CD4-positive, CD25-positive, alpha-beta regulatory T cell (primary cell): ENCODE results near the gene FEM1C. TPM values are rescaled to one million over a fixed set of nuclear protein-coding genes. Genes with fewer than 3 reads are reported as not detected.

ENCODE experiments used
- ATAC-seq, 2 donors: fragments of 150-1000 bp; cut with Tn5 transposase; one replicate each; pipeline ENCODE4 v1.10.0; 2021; ENCODE audit warnings: low read depth in 2 of 2, moderate number of reproducible peaks in 2 of 2, moderate library complexity in 1 of 2
- DNase-seq, 3 donors: peaks; one replicate each; pipeline versions ENCODE4 v3.0.0 to v3.0.0-alpha.2; 2012 to 2022; ENCODE audit warnings: mixed read lengths in 1 of 3
- H3K27ac ChIP-seq: one replicate; pipeline ENCODE4 v1.7.0; 2013; ENCODE audit warnings: mild to moderate bottlenecking, low read length; ENCODE audit not compliant: insufficient read depth, poor library complexity, severe bottlenecking
- H3K27me3 ChIP-seq: one replicate; pipeline ENCODE4 v1.7.0; 2013; ENCODE audit warnings: low read length; ENCODE audit not compliant: control insufficient read depth, insufficient read depth
- H3K36me3 ChIP-seq: one replicate; pipeline ENCODE4 v1.7.0; 2013; ENCODE audit warnings: mild to moderate bottlenecking, low read length, moderate library complexity; ENCODE audit not compliant: control insufficient read depth, insufficient read depth
- H3K4me1 ChIP-seq: 2 replicates; pipeline ENCODE4 v1.7.0; 2013; ENCODE audit warnings: mild to moderate bottlenecking, low read length; ENCODE audit not compliant: insufficient read depth, control insufficient read depth, poor library complexity, severe bottlenecking
- H3K4me3 ChIP-seq: one replicate; pipeline ENCODE4 v1.7.0; 2013; ENCODE audit warnings: low read depth, mild to moderate bottlenecking, low read length, moderate library complexity
- H3K9me3 ChIP-seq, 2 experiments: 1 replicate in 1 of 2; 2 replicates in 1 of 2; pipeline ENCODE4 v1.7.0; 2013; ENCODE audit warnings: low read length in 2 of 2, mild to moderate bottlenecking in 1 of 2, moderate library complexity in 1 of 2; ENCODE audit not compliant: control insufficient read depth in 2 of 2
- H3K27ac Mint-ChIP-seq, 3 donors: one replicate each; pipeline ENCODE4 v1.8.0; 2020 to 2022; ENCODE audit warnings: mild to moderate bottlenecking in 3 of 3, mixed read lengths in 3 of 3, moderate library complexity in 2 of 3
- H3K27me3 Mint-ChIP-seq: one replicate; pipeline ENCODE4 v1.8.0; 2022; ENCODE audit warnings: mild to moderate bottlenecking, mixed read lengths
- H3K36me3 Mint-ChIP-seq: one replicate; pipeline ENCODE4 v1.8.0; 2020; ENCODE audit warnings: mixed read lengths
- H3K4me1 Mint-ChIP-seq, 4 donors: one replicate each; pipeline ENCODE4 v1.8.0; 2020 to 2022; ENCODE audit warnings: mixed read lengths in 4 of 4, mild to moderate bottlenecking in 1 of 4
- H3K4me3 Mint-ChIP-seq, 4 donors: one replicate each; pipeline ENCODE4 v1.8.0; 2020 to 2022; ENCODE audit warnings: mild to moderate bottlenecking in 4 of 4, mixed read lengths in 4 of 4, moderate library complexity in 3 of 4
- H3K9me3 Mint-ChIP-seq, 7 donors: one replicate each; pipeline ENCODE4 v1.8.0; 2020 to 2022; ENCODE audit warnings: mixed read lengths in 7 of 7, mild to moderate bottlenecking in 3 of 7, moderate library complexity in 2 of 7
- polyA plus RNA-seq, 4 donors: library from polyadenylated mRNA; unstranded; fragments of 300-500 nt; fragmentation: Illumina TruSeq; gene quantifications; one replicate each; pipeline ENCODE4 v1.2.3, GENCODE V29; 2021
- total RNA-seq: library from RNA; stranded (reverse); gene quantifications from one replicate; pipeline ENCODE4 v1.2.3, GENCODE V29; 2022

FEM1C gene
- total and polyA plus RNA-seq, 5 donors from 2014 or later, result 0.65 to 40.1 (median 3.5) TPM

- H3K4me1 Mint-ChIP-seq, result no peaks in the 10 kb centered on the region
- H3K36me3 Mint-ChIP-seq, result no peaks in the 10 kb centered on the region
- Histone ChIP-seq H3K4me3 (no peak overlapping the region), H3K4me1 (no peaks in the 10 kb centered on the region), H3K9me3 (no peaks in the 10 kb centered on the region), H3K36me3 (no peaks in the 10 kb centered on the region), H3K27ac (no peak overlapping the region), H3K27me3 (no peaks in the 10 kb centered on the region)
- DNase-seq (no peak), ATAC-seq (no peak)
- H3K4me3 Mint-ChIP-seq, result no peak overlapping the region
- H3K27me3 Mint-ChIP-seq, result no peaks in the 10 kb centered on the region
- H3K27ac Mint-ChIP-seq, result no peak overlapping the region
- H3K9me3 Mint-ChIP-seq, result no peaks in the 10 kb centered on the region
Observed at GRCh38 chr5:115580941-115581340, 36.4 kb upstream of the FEM1C start.

GRCh38 chr5:115579747-115580173 is 35.2 kb upstream of the FEM1C start:
- Histone ChIP-seq H3K4me1 (no peaks in the 10 kb centered on the region), H3K27me3 (no peaks in the 10 kb centered on the region), H3K9me3 (no peaks in the 10 kb centered on the region), H3K36me3 (no peaks in the 10 kb centered on the region), H3K27ac (no peak overlapping the region), H3K4me3 (no peak overlapping the region)
- DNase-seq (no peak), ATAC-seq (peak in 1 of 2 donors; percentile 34)
- no peak overlapping the region for H3K4me3 Mint-ChIP-seq
- no peaks in the 10 kb centered on the region for H3K27me3 Mint-ChIP-seq
- H3K9me3 Mint-ChIP-seq, result no peaks in the 10 kb centered on the region
- H3K27ac Mint-ChIP-seq, result no peak overlapping the region
- no peaks in the 10 kb centered on the region for H3K4me1 Mint-ChIP-seq
- H3K36me3 Mint-ChIP-seq, result no peaks in the 10 kb centered on the region

GRCh38 chr5:115579216-115579615 is 34.6 kb upstream of the FEM1C start:
- DNase-seq, result no peak
- no peak for ATAC-seq
- H3K27ac Mint-ChIP-seq, result no peak overlapping the region
- H3K9me3 Mint-ChIP-seq, result no peaks in the 10 kb centered on the region
- Histone ChIP-seq H3K27me3 (peaks cover under 1% of the 10 kb centered on the region), H3K36me3 (no peaks in the 10 kb centered on the region), H3K4me1 (no peaks in the 10 kb centered on the region), H3K27ac (no peak overlapping the region), H3K9me3 (no peaks in the 10 kb centered on the region), H3K4me3 (no peak overlapping the region)
- H3K4me3 Mint-ChIP-seq, result no peak overlapping the region
- no peaks in the 10 kb centered on the region for H3K4me1 Mint-ChIP-seq
- H3K36me3 Mint-ChIP-seq, result no peaks in the 10 kb centered on the region
- peaks cover 2% of the 10 kb centered on the region for H3K27me3 Mint-ChIP-seq

- peaks cover 4% of the 10 kb centered on the region for H3K27me3 ChIP-seq
- no peak overlapping the region for H3K27ac Mint-ChIP-seq
- DNase-seq (no peak), ATAC-seq (no peak)
- H3K9me3 ChIP-seq, result no peaks in the 10 kb centered on the region
- no peak overlapping the region for H3K4me3 Mint-ChIP-seq
- no peaks in the 10 kb centered on the region for H3K4me1 Mint-ChIP-seq
- no peaks in the 10 kb centered on the region for H3K4me1 ChIP-seq
- no peaks in the 10 kb centered on the region for H3K36me3 Mint-ChIP-seq
- H3K4me3 ChIP-seq, result no peak overlapping the region
- no peaks in the 10 kb centered on the region for H3K36me3 ChIP-seq
- no peak overlapping the region for H3K27ac ChIP-seq
- no peaks in the 10 kb centered on the region for H3K9me3 Mint-ChIP-seq
- peaks cover 4% of the 10 kb centered on the region for H3K27me3 Mint-ChIP-seq
Observed at GRCh38 chr5:115578657-115579056, 34.1 kb upstream of the FEM1C start.

GRCh38 chr5:115577741-115578140 is 33.2 kb upstream of the FEM1C start:
- no peak for ATAC-seq

GRCh38 chr5:115577329-115577728 is 32.8 kb upstream of the FEM1C start:
- Mint-ChIP-seq H3K9me3 (no peaks in the 10 kb centered on the region), H3K4me3 (no peak overlapping the region), H3K27ac (no peak overlapping the region), H3K36me3 (no peaks in the 10 kb centered on the region), H3K27me3 (peaks cover 8% of the 10 kb centered on the region), H3K4me1 (no peaks in the 10 kb centered on the region)
- DNase-seq (no peak), ATAC-seq (no peak)
- Histone ChIP-seq H3K9me3 (no peaks in the 10 kb centered on the region), H3K27me3 (peaks cover 4% of the 10 kb centered on the region), H3K4me3 (no peak overlapping the region), H3K4me1 (no peaks in the 10 kb centered on the region), H3K27ac (no peak overlapping the region), H3K36me3 (no peaks in the 10 kb centered on the region)

More at GRCh38 chr5:115577741-115578140, 33.2 kb upstream of the FEM1C start:
- H3K4me3 ChIP-seq, result no peak overlapping the region
- DNase-seq, result no peak
- no peak overlapping the region for H3K4me3 Mint-ChIP-seq
- H3K36me3 Mint-ChIP-seq, result no peaks in the 10 kb centered on the region
- H3K27ac Mint-ChIP-seq, result no peak overlapping the region
- H3K4me1 ChIP-seq, result no peaks in the 10 kb centered on the region
- H3K27me3 ChIP-seq, result peaks cover 4% of the 10 kb centered on the region
- H3K9me3 ChIP-seq, result no peaks in the 10 kb centered on the region
- H3K9me3 Mint-ChIP-seq, result no peaks in the 10 kb centered on the region
- no peak overlapping the region for H3K27ac ChIP-seq
- H3K36me3 ChIP-seq, result no peaks in the 10 kb centered on the region
- H3K27me3 Mint-ChIP-seq, result peaks cover 4% of the 10 kb centered on the region
- no peaks in the 10 kb centered on the region for H3K4me1 Mint-ChIP-seq

GRCh38 chr5:115575167-115576070 is 30.8 kb upstream of the FEM1C start:
- Histone ChIP-seq H3K4me3 (no peak overlapping the region), H3K4me1 (no peaks in the 10 kb centered on the region), H3K27me3 (peaks cover 6% of the 10 kb centered on the region), H3K36me3 (no peaks in the 10 kb centered on the region), H3K9me3 (no peaks in the 10 kb centered on the region), H3K27ac (no peak overlapping the region)
- DNase-seq (no peak), ATAC-seq (no peak)
- H3K4me1 Mint-ChIP-seq, result no peaks in the 10 kb centered on the region
- no peaks in the 10 kb centered on the region for H3K9me3 Mint-ChIP-seq
- no peak overlapping the region for H3K4me3 Mint-ChIP-seq
- peaks cover 8% of the 10 kb centered on the region for H3K27me3 Mint-ChIP-seq
- H3K27ac Mint-ChIP-seq, result no peak overlapping the region
- H3K36me3 Mint-ChIP-seq, result no peaks in the 10 kb centered on the region

- no peaks in the 10 kb centered on the region for H3K9me3 ChIP-seq
- no peaks in the 10 kb centered on the region for H3K9me3 Mint-ChIP-seq
- H3K27me3 ChIP-seq, result peaks cover 6% of the 10 kb centered on the region
- H3K27me3 Mint-ChIP-seq, result peaks cover 8% of the 10 kb centered on the region
- no peaks in the 10 kb centered on the region for H3K4me1 Mint-ChIP-seq
- no peak overlapping the region for H3K27ac ChIP-seq
- H3K36me3 Mint-ChIP-seq, result no peaks in the 10 kb centered on the region
- no peak overlapping the region for H3K4me3 Mint-ChIP-seq
- DNase-seq (no peak), ATAC-seq (no peak)
- no peak overlapping the region for H3K27ac Mint-ChIP-seq
- no peaks in the 10 kb centered on the region for H3K36me3 ChIP-seq
- no peaks in the 10 kb centered on the region for H3K4me1 ChIP-seq
- no peak overlapping the region for H3K4me3 ChIP-seq
Observed at GRCh38 chr5:115573133-115573532, 28.6 kb upstream of the FEM1C start.
